ENCODE data around the gene GMCL2. TPM values are rescaled to one million over a fixed set of nuclear protein-coding genes. Genes with fewer than 3 reads are reported as not detected.

Gene GMCL2
- total and polyA plus RNA-seq, 11 donors: not detected

DNA sequence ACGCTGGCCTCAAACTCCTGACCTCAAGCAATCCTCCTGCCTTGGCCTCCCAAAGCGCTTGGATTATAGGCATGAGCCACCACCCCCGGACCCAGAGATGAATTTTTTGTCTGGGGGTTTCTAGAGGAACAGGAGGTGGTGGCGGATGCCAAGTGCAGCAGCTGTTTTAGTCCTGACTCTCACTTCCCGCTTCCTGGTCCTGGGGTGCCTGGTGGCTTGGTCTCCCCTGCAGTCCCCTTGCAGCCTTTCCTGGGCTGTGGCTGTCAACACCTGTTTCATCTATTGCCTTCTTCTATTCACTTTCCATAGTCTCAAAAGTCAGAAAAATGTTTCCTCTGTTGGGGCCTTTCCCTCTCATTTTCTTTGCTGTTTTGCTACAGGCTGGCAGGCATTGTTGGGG lies 27.0 kb downstream of the GMCL2 start:
- intact Hi-C loops (cut with DNase I): no loop called here
- Histone ChIP-seq H3K4me1 (peaks cover 0 to 10% (median 5%) of the 10 kb centered on the region in 12 donors), H3K36me3 (no peaks in the 10 kb centered on the region), H3K27ac (no peak overlapping the region), H3K9me3 (no peaks in the 10 kb centered on the region), H3K4me3 (no peak overlapping the region), H3K27me3 (peaks cover 0 to 25% (median 8%) of the 10 kb centered on the region in 9 donors)
- ATAC-seq: no peak
- TF ChIP-seq, protein P1, sequence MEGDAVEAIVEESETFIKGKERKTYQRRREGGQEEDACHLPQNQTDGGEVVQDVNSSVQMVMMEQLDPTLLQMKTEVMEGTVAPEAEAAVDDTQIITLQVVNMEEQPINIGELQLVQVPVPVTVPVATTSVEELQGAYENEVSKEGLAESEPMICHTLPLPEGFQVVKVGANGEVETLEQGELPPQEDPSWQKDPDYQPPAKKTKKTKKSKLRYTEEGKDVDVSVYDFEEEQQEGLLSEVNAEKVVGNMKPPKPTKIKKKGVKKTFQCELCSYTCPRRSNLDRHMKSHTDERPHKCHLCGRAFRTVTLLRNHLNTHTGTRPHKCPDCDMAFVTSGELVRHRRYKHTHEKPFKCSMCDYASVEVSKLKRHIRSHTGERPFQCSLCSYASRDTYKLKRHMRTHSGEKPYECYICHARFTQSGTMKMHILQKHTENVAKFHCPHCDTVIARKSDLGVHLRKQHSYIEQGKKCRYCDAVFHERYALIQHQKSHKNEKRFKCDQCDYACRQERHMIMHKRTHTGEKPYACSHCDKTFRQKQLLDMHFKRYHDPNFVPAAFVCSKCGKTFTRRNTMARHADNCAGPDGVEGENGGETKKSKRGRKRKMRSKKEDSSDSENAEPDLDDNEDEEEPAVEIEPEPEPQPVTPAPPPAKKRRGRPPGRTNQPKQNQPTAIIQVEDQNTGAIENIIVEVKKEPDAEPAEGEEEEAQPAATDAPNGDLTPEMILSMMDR (IDR thresholded peaks at IDR 0.05): no peak
- no peak for TF ChIP-seq POLR2A (IDR thresholded peaks at IDR 0.05)
- 76 to 89% (median 83%) methylated on average over 5 of the region's 5 CpGs for WGBS, 4 donors
- DNase-seq: no peak

GRCh38 chr5:178155065-178155464 lies 32.1 kb downstream of the GMCL2 start:
- Histone ChIP-seq H3K27me3 (no peaks in the 10 kb centered on the region), H3K9me3 (no peaks in the 10 kb centered on the region), H3K4me3 (no peak overlapping the region), H3K27ac (no peak overlapping the region), H3K36me3 (peaks cover 0 to 17% (median 13%) of the 10 kb centered on the region in 9 donors), H3K4me1 (peaks cover 6 to 28% (median 17%) of the 10 kb centered on the region in 12 donors)
- TF ChIP-seq, protein P1 (IDR thresholded peaks at IDR 0.05): no peak
- no peak for TF ChIP-seq POLR2A (IDR thresholded peaks at IDR 0.05)
- no peak for DNase-seq
- ATAC-seq: no peak
- 86 to 88% (median 87%) methylated on average over 8 of the region's 8 CpGs for WGBS, 4 donors
- intact Hi-C loops (cut with DNase I): loop anchor here in 1 of 10 donors (5.0 kb wide), 1 partner anchor 42 kb away; no protein-coding TSS in a partner anchor

GRCh38 chr5:178153530-178154340 lies 33.4 kb downstream of the GMCL2 start, which contains the start of gene NHP2:
TSS of gene NHP2 (minus strand) at chr5:178153885. CDS start at chr5:178153817, 68 bp downstream.
- peak within 1 kb of the TSS; percentile 57 to 97 (median 84) for H3K4me3 ChIP-seq
- no peaks in the 10 kb centered on the region for H3K27me3 ChIP-seq
- H3K9me3 ChIP-seq: no peaks in the 10 kb centered on the region
- peak in 1 of 2 donors; percentile 59 for TF ChIP-seq POLR2A (IDR thresholded peaks at IDR 0.05)
- TF ChIP-seq, protein P1 (IDR thresholded peaks at IDR 0.05): no peak
- peak; percentile 99 to 100 (median 99) for ATAC-seq
- intact Hi-C loops (cut with DNase I): loop anchor here in 1 of 10 donors (2.0 kb wide), 1 partner anchor 23 kb away; the partner anchor contains the start of gene RMND5B
- 2 to 4% (median 2%) methylated on average over 53 to 68 of the region's 68 CpGs for WGBS, 4 donors
- peaks cover 0 to 30% (median 26%) of the 10 kb centered on the region in 9 donors for H3K36me3 ChIP-seq
- DNase-seq: peak; percentile 98 to 99 (median 99)
- H3K4me1 ChIP-seq: peaks cover 6 to 28% (median 17%) of the 10 kb centered on the region in 12 donors
- peak within 1 kb of the TSS in 11 of 12 donors; percentile 16 to 83 (median 68) for H3K27ac ChIP-seq
